ENCODE data around the gene CALD1. TPM values are rescaled to one million over a fixed set of nuclear protein-coding genes. Genes with fewer than 3 reads are reported as not detected.

Gene CALD1
- polyA plus RNA-seq, 1 donor (not counting 4 experiments of a cell fraction or from before 2014, with no cell fraction given): 229 TPM

- TF ChIP-seq, protein P1, sequence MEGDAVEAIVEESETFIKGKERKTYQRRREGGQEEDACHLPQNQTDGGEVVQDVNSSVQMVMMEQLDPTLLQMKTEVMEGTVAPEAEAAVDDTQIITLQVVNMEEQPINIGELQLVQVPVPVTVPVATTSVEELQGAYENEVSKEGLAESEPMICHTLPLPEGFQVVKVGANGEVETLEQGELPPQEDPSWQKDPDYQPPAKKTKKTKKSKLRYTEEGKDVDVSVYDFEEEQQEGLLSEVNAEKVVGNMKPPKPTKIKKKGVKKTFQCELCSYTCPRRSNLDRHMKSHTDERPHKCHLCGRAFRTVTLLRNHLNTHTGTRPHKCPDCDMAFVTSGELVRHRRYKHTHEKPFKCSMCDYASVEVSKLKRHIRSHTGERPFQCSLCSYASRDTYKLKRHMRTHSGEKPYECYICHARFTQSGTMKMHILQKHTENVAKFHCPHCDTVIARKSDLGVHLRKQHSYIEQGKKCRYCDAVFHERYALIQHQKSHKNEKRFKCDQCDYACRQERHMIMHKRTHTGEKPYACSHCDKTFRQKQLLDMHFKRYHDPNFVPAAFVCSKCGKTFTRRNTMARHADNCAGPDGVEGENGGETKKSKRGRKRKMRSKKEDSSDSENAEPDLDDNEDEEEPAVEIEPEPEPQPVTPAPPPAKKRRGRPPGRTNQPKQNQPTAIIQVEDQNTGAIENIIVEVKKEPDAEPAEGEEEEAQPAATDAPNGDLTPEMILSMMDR (optimal IDR thresholded peaks at IDR 0.05 in 1 of 3, IDR thresholded peaks at IDR 0.05 in 1 of 3, conservative IDR thresholded peaks at IDR 0.05 in 1 of 3; ENCODE audit: extremely low read depth in 1 of 3, insufficient read depth in 2 of 3, low read length in 3 of 3): no peak
- no peak for TF ChIP-seq EZH2 (IDR thresholded peaks at IDR 0.05; ENCODE audit: low read length)
- dilution Hi-C loops (cut with MboI; ENCODE audit: extremely low pct_ligation_motif_present, low sequenced_read_pairs): no loop called here
These were observed 32.1 kb upstream of the CALD1 start for GRCh38 chr7:134747326-134747725.

GRCh38 chr7:134750083-134751062 lies 29.1 kb upstream of the CALD1 start:
- no peak overlapping the region for H2AFZ ChIP-seq (ENCODE audit: control insufficient read depth, low read length)
- TF ChIP-seq, protein P1 (optimal IDR thresholded peaks at IDR 0.05 in 1 of 3, IDR thresholded peaks at IDR 0.05 in 1 of 3, conservative IDR thresholded peaks at IDR 0.05 in 1 of 3; ENCODE audit: extremely low read depth in 1 of 3, insufficient read depth in 2 of 3, low read length in 3 of 3): peak; percentile 81 to 85 (median 81)
- TF ChIP-seq EZH2 (IDR thresholded peaks at IDR 0.05; ENCODE audit: low read length): no peak
- no peaks in the 10 kb centered on the region for H3K79me2 ChIP-seq (ENCODE audit: control insufficient read depth, insufficient read depth, low read length)
- H4K20me1 ChIP-seq (ENCODE audit: control insufficient read depth, extremely low read depth, insufficient read depth, low read length): no peaks in the 10 kb centered on the region
- H3K9me3 ChIP-seq (ENCODE audit: control insufficient read depth, low read depth, low read length): no peaks in the 10 kb centered on the region
- DNase-seq (ENCODE audit: low read depth, low spot score) (peak; percentile 59), FAIRE-seq (peak; percentile 20)
- H3K27ac ChIP-seq (ENCODE audit: control insufficient read depth, insufficient read depth, low read length): no peak overlapping the region
- dilution Hi-C loops (cut with MboI; ENCODE audit: extremely low pct_ligation_motif_present, low sequenced_read_pairs): no loop called here
- no peak overlapping the region for H3K4me3 ChIP-seq (ENCODE audit: control insufficient read depth in 2 of 3, extremely low read depth in 1 of 3, insufficient read depth in 2 of 3, low read depth in 1 of 3, low read length in 3 of 3)
- no peak overlapping the region for H3K9ac ChIP-seq (ENCODE audit: control insufficient read depth, extremely low read depth, insufficient read depth, low read length)
- peaks cover 12% of the 10 kb centered on the region for H3K4me1 ChIP-seq (ENCODE audit: control insufficient read depth, extremely low read depth, insufficient read depth, low read length)
- no peaks in the 10 kb centered on the region for H3K36me3 ChIP-seq (ENCODE audit: control insufficient read depth in 2 of 2, extremely low read depth in 1 of 2, insufficient read depth in 2 of 2, low read length in 2 of 2)
- no peak overlapping the region for H3K4me2 ChIP-seq (ENCODE audit: control insufficient read depth, extremely low read depth, insufficient read depth, low read depth, low read length)
- H3K9me1 ChIP-seq (ENCODE audit: control insufficient read depth, extremely low read depth, insufficient read depth, low read length): no peaks in the 10 kb centered on the region
- H3K27me3 ChIP-seq (ENCODE audit: control insufficient read depth, extremely low read depth, insufficient read depth, low read length): no peaks in the 10 kb centered on the region

More at GRCh38 chr7:134747326-134747725, 32.1 kb upstream of the CALD1 start:
- no peaks in the 10 kb centered on the region for H3K79me2 ChIP-seq (ENCODE audit: control insufficient read depth, insufficient read depth, low read length)
- no peaks in the 10 kb centered on the region for H3K9me1 ChIP-seq (ENCODE audit: control insufficient read depth, extremely low read depth, insufficient read depth, low read length)
- H2AFZ ChIP-seq (ENCODE audit: control insufficient read depth, low read length): no peak overlapping the region
- no peak overlapping the region for H3K4me3 ChIP-seq (ENCODE audit: control insufficient read depth in 2 of 3, extremely low read depth in 1 of 3, insufficient read depth in 2 of 3, low read depth in 1 of 3, low read length in 3 of 3)
- DNase-seq (ENCODE audit: low read depth, low spot score): no peak
- no peak overlapping the region for H3K4me2 ChIP-seq (ENCODE audit: control insufficient read depth, extremely low read depth, insufficient read depth, low read depth, low read length)
- H3K27me3 ChIP-seq (ENCODE audit: control insufficient read depth, extremely low read depth, insufficient read depth, low read length): no peaks in the 10 kb centered on the region
- H4K20me1 ChIP-seq (ENCODE audit: control insufficient read depth, extremely low read depth, insufficient read depth, low read length): no peaks in the 10 kb centered on the region
- no peak for FAIRE-seq
- H3K36me3 ChIP-seq (ENCODE audit: control insufficient read depth in 2 of 2, extremely low read depth in 1 of 2, insufficient read depth in 2 of 2, low read length in 2 of 2): no peaks in the 10 kb centered on the region
- H3K9me3 ChIP-seq (ENCODE audit: control insufficient read depth, low read depth, low read length): no peaks in the 10 kb centered on the region
- H3K9ac ChIP-seq (ENCODE audit: control insufficient read depth, extremely low read depth, insufficient read depth, low read length): no peak overlapping the region
- no peak overlapping the region for H3K27ac ChIP-seq (ENCODE audit: control insufficient read depth, insufficient read depth, low read length)
- peaks cover 24% of the 10 kb centered on the region for H3K4me1 ChIP-seq (ENCODE audit: control insufficient read depth, extremely low read depth, insufficient read depth, low read length)

Measured in keratinocyte (primary cell).